Measurements from ENCODE around the gene CEP85.

Gene CEP85

DNA sequence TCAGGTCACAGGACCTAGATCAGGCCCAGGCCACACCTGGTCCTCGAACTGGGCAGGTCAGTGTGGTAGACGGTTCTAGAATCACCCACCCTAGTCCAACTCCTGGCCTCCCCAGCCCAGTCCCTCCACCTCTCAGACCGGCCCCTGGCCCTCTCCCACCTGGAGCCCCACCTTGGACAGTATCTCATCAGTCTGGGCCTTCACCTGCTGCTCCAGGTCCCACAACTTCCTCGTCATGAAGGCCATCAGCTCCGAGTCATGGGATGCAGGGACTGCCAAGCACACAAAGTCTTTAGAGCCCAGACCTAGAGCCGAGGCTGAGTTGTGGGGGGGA, 63.8 kb downstream of the CEP85 start:
- peaks cover 0 to 8% (median 5%) of the 10 kb centered on the region in 4 experiments for H3K4me1 ChIP-seq (ENCODE audit: control extremely low read depth in 1 of 4, control insufficient read depth in 4 of 4, insufficient read depth in 4 of 4, low read length in 3 of 4)
- H3K27ac ChIP-seq (ENCODE audit: insufficient read depth in 1 of 2, low read depth in 1 of 2, low read length in 2 of 2, poor library complexity in 1 of 2, severe bottlenecking in 2 of 2), result no peak overlapping the region
- no peaks in the 10 kb centered on the region for H3K27me3 ChIP-seq (replicated peaks in 2 of 5; ENCODE audit: control insufficient read depth in 4 of 5, insufficient read depth in 5 of 5, low read length in 4 of 5)
- WGBS (ENCODE audit: insufficient coverage), result 71% methylated on average over 4 of the region's 6 CpGs
- POLR2A ChIA-PET, result no interaction called here
- no peak overlapping the region for H3K4me3 ChIP-seq (ENCODE audit: control insufficient read depth in 1 of 7, extremely low read depth in 1 of 7, insufficient read depth in 4 of 7, low read depth in 2 of 7, low read length in 6 of 7)
- no peaks in the 10 kb centered on the region for H3K9me3 ChIP-seq (ENCODE audit: control extremely low read depth in 1 of 5, control insufficient read depth in 4 of 5, insufficient read depth in 2 of 5, low read depth in 1 of 5, low read length in 4 of 5)
- no peak for DNase-seq
- peaks cover 0 to 46% (median 13%) of the 10 kb centered on the region in 4 experiments for H3K36me3 ChIP-seq (ENCODE audit: control insufficient read depth in 4 of 4, insufficient read depth in 4 of 4, low read length in 3 of 4)
- CTCF ChIA-PET, result interaction anchor here (1.7 kb wide), 1 partner anchor 24 kb away, joined by 5 read pairs; no protein-coding TSS in a partner anchor

- Histone ChIP-seq H3K4me3 (ENCODE audit: control insufficient read depth in 1 of 7, extremely low read depth in 1 of 7, insufficient read depth in 4 of 7, low read depth in 2 of 7, low read length in 6 of 7) (no peak overlapping the region), H3K4me1 (ENCODE audit: control extremely low read depth in 1 of 4, control insufficient read depth in 4 of 4, insufficient read depth in 4 of 4, low read length in 3 of 4) (peaks cover 0 to 12% (median 4%) of the 10 kb centered on the region in 4 experiments), H3K27ac (ENCODE audit: insufficient read depth in 1 of 2, low read depth in 1 of 2, low read length in 2 of 2, poor library complexity in 1 of 2, severe bottlenecking in 2 of 2) (no peak overlapping the region), H3K27me3 (replicated peaks in 2 of 5; ENCODE audit: control insufficient read depth in 4 of 5, insufficient read depth in 5 of 5, low read length in 4 of 5) (no peaks in the 10 kb centered on the region), H3K36me3 (ENCODE audit: control insufficient read depth in 4 of 4, insufficient read depth in 4 of 4, low read length in 3 of 4) (peaks cover 0 to 30% (median 10%) of the 10 kb centered on the region in 4 experiments), H3K9me3 (ENCODE audit: control extremely low read depth in 1 of 5, control insufficient read depth in 4 of 5, insufficient read depth in 2 of 5, low read depth in 1 of 5, low read length in 4 of 5) (no peaks in the 10 kb centered on the region)
- CTCF ChIA-PET, result interaction anchor here (1.0 to 3.1 kb wide), 5 partner anchors 12 to 66 kb away, joined by 3 to 9 read pairs (median 4); partner anchors contain the start of genes CD52 and CEP85
- WGBS (ENCODE audit: insufficient coverage), result 99% methylated on average over 7 of the region's 11 CpGs
- DNase-seq, result no peak
- POLR2A ChIA-PET, result interaction anchor here (0.7 kb wide), 1 partner anchor 12 kb away, joined by 4 read pairs; no protein-coding TSS in a partner anchor
Observed at GRCh38 chr1:26300578-26301275, 66.7 kb downstream of the CEP85 start.

DNA sequence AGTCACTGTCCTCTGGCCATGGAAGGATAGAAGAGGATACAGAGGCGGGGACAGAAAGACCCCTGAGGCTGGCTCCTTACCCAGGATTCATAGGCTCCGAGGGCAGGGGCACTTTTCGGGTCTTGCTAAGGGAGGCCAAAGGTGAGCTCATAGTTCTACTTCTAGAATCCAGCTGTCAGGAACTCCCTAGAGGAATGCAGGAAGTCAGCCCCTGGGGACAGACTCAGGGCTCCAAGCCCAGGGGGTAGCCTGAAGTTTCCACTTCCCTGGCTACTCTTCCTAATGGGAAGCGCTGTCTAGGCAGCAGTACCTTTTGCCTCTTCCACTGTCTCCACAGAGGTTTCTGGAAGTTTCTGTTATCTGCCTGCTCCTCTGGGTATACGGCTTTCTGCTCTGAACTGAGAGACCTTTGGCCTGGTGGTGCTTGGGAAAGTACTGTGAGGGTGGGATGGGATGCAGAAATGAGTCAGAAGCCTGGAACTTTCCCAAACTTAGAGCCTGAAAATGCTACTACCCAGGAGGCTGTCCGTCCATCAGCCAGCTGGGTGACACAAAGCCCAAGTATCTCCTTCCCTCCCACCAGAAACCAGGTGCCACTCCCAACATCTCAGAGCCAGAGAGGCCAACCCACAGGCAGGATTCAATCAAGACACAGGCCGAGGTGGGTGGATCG, 68.9 kb downstream of the CEP85 start:
- POLR2A ChIA-PET, result no interaction called here
- CTCF ChIA-PET, result interaction anchor here (0.9 to 1.0 kb wide), 2 partner anchors 18 to 28 kb away, joined by 3 to 4 read pairs; no protein-coding TSS in a partner anchor
- H3K4me3 ChIP-seq (ENCODE audit: control insufficient read depth in 1 of 7, extremely low read depth in 1 of 7, insufficient read depth in 4 of 7, low read depth in 2 of 7, low read length in 6 of 7), result no peak overlapping the region
- no peaks in the 10 kb centered on the region for H3K27me3 ChIP-seq (replicated peaks in 2 of 5; ENCODE audit: control insufficient read depth in 4 of 5, insufficient read depth in 5 of 5, low read length in 4 of 5)
- peaks cover 14 to 27% (median 20%) of the 10 kb centered on the region in 4 experiments for H3K4me1 ChIP-seq (ENCODE audit: control extremely low read depth in 1 of 4, control insufficient read depth in 4 of 4, insufficient read depth in 4 of 4, low read length in 3 of 4)
- H3K27ac ChIP-seq (ENCODE audit: insufficient read depth in 1 of 2, low read depth in 1 of 2, low read length in 2 of 2, poor library complexity in 1 of 2, severe bottlenecking in 2 of 2), result no peak overlapping the region
- no peak for DNase-seq
- peaks cover 0 to 11% (median 2%) of the 10 kb centered on the region in 4 experiments for H3K36me3 ChIP-seq (ENCODE audit: control insufficient read depth in 4 of 4, insufficient read depth in 4 of 4, low read length in 3 of 4)
- 96% methylated on average over 4 of the region's 8 CpGs for WGBS (ENCODE audit: insufficient coverage)
- no peaks in the 10 kb centered on the region for H3K9me3 ChIP-seq (ENCODE audit: control extremely low read depth in 1 of 5, control insufficient read depth in 4 of 5, insufficient read depth in 2 of 5, low read depth in 1 of 5, low read length in 4 of 5)

- DNase-seq, result peak in 1 of 3 donors; percentile 33
- no peaks in the 10 kb centered on the region for H3K9me3 ChIP-seq (ENCODE audit: control extremely low read depth in 1 of 5, control insufficient read depth in 4 of 5, insufficient read depth in 2 of 5, low read depth in 1 of 5, low read length in 4 of 5)
- ChIA-PET POLR2A (no interaction called here), CTCF (interaction anchor here (0.9 to 4.8 kb wide), 3 partner anchors 12 to 58 kb away, joined by 3 to 27 read pairs (median 26); partner anchors contain the start of gene CD52)
- H3K36me3 ChIP-seq (ENCODE audit: control insufficient read depth in 4 of 4, insufficient read depth in 4 of 4, low read length in 3 of 4), result peaks cover 0 to 9% (median 1%) of the 10 kb centered on the region in 4 experiments
- peak overlapping the region; percentile 75 to 91 for H3K27ac ChIP-seq (ENCODE audit: insufficient read depth in 1 of 2, low read depth in 1 of 2, low read length in 2 of 2, poor library complexity in 1 of 2, severe bottlenecking in 2 of 2)
- H3K27me3 ChIP-seq (replicated peaks in 2 of 5; ENCODE audit: control insufficient read depth in 4 of 5, insufficient read depth in 5 of 5, low read length in 4 of 5), result no peaks in the 10 kb centered on the region
- 11% methylated on average over 8 of the region's 8 CpGs for WGBS (ENCODE audit: insufficient coverage)
- H3K4me3 ChIP-seq (ENCODE audit: control insufficient read depth in 1 of 7, extremely low read depth in 1 of 7, insufficient read depth in 4 of 7, low read depth in 2 of 7, low read length in 6 of 7), result peak overlapping the region; percentile 69 to 98 (median 90)
- H3K4me1 ChIP-seq (ENCODE audit: control extremely low read depth in 1 of 4, control insufficient read depth in 4 of 4, insufficient read depth in 4 of 4, low read length in 3 of 4), result peaks cover 14 to 33% (median 26%) of the 10 kb centered on the region in 4 experiments
Observed at GRCh38 chr1:26305667-26306289, 71.8 kb downstream of the CEP85 start.

- POLR2A ChIA-PET, result interaction anchor here (0.5 kb wide), 1 partner anchor 7 kb away, joined by 4 read pairs; no protein-coding TSS in a partner anchor
- peak within 1 kb of the TSS; percentile 69 to 98 (median 90) for H3K4me3 ChIP-seq (ENCODE audit: control insufficient read depth in 1 of 7, extremely low read depth in 1 of 7, insufficient read depth in 4 of 7, low read depth in 2 of 7, low read length in 6 of 7)
Observed at GRCh38 chr1:26306290-26307229, 72.6 kb downstream of the CEP85 start, which contains the start of gene UBXN11. TSS of gene UBXN11 (minus strand) at chr1:26306636. CDS start at chr1:26302883, 3,753 bp downstream.

GRCh38 chr1:26307363-26307781, 73.4 kb downstream of the CEP85 start:
- DNase-seq, result no peak
- peaks cover 14 to 33% (median 26%) of the 10 kb centered on the region in 4 experiments for H3K4me1 ChIP-seq (ENCODE audit: control extremely low read depth in 1 of 4, control insufficient read depth in 4 of 4, insufficient read depth in 4 of 4, low read length in 3 of 4)
- H3K9me3 ChIP-seq (ENCODE audit: control extremely low read depth in 1 of 5, control insufficient read depth in 4 of 5, insufficient read depth in 2 of 5, low read depth in 1 of 5, low read length in 4 of 5), result no peaks in the 10 kb centered on the region
- H3K27me3 ChIP-seq (replicated peaks in 2 of 5; ENCODE audit: control insufficient read depth in 4 of 5, insufficient read depth in 5 of 5, low read length in 4 of 5), result no peaks in the 10 kb centered on the region
- ChIA-PET CTCF (interaction anchor here (1.4 to 4.8 kb wide), 5 partner anchors 11 to 118 kb away, joined by 4 to 27 read pairs (median 12); partner anchors contain the start of gene CD52), POLR2A (interaction anchor here (0.5 to 1.0 kb wide), 2 partner anchors 8 to 31 kb away, joined by 3 to 4 read pairs; no protein-coding TSS in a partner anchor)
- peak overlapping the region in 1 of 2 experiments; percentile 64 for H3K27ac ChIP-seq (ENCODE audit: insufficient read depth in 1 of 2, low read depth in 1 of 2, low read length in 2 of 2, poor library complexity in 1 of 2, severe bottlenecking in 2 of 2)
- WGBS (ENCODE audit: insufficient coverage), result no CpG with 5 or more reads among the region's 6 CpGs
- peak overlapping the region in 5 of 7 experiments; percentile 52 to 98 (median 85) for H3K4me3 ChIP-seq (ENCODE audit: control insufficient read depth in 1 of 7, extremely low read depth in 1 of 7, insufficient read depth in 4 of 7, low read depth in 2 of 7, low read length in 6 of 7)
- H3K36me3 ChIP-seq (ENCODE audit: control insufficient read depth in 4 of 4, insufficient read depth in 4 of 4, low read length in 3 of 4), result no peaks in the 10 kb centered on the region

More at GRCh38 chr1:26306290-26307229, 72.6 kb downstream of the CEP85 start, which contains the start of gene UBXN11:
- CTCF ChIA-PET, result interaction anchor here (0.8 to 4.8 kb wide), 6 partner anchors 12 to 117 kb away, joined by 3 to 27 read pairs (median 6); partner anchors contain the start of gene CD52
- Histone ChIP-seq H3K9me3 (ENCODE audit: control extremely low read depth in 1 of 5, control insufficient read depth in 4 of 5, insufficient read depth in 2 of 5, low read depth in 1 of 5, low read length in 4 of 5) (no peaks in the 10 kb centered on the region), H3K36me3 (ENCODE audit: control insufficient read depth in 4 of 4, insufficient read depth in 4 of 4, low read length in 3 of 4) (peaks cover 0 to 4% (median 0%) of the 10 kb centered on the region in 4 experiments), H3K27ac (ENCODE audit: insufficient read depth in 1 of 2, low read depth in 1 of 2, low read length in 2 of 2, poor library complexity in 1 of 2, severe bottlenecking in 2 of 2) (peak within 1 kb of the TSS; percentile 75 to 91), H3K4me1 (ENCODE audit: control extremely low read depth in 1 of 4, control insufficient read depth in 4 of 4, insufficient read depth in 4 of 4, low read length in 3 of 4) (peaks cover 14 to 33% (median 26%) of the 10 kb centered on the region in 4 experiments), H3K27me3 (replicated peaks in 2 of 5; ENCODE audit: control insufficient read depth in 4 of 5, insufficient read depth in 5 of 5, low read length in 4 of 5) (no peaks in the 10 kb centered on the region)
- WGBS (ENCODE audit: insufficient coverage), result 2% methylated on average over 32 of the region's 51 CpGs
- peak; percentile 94 to 97 (median 96) for DNase-seq
